HG02852 (cell line): ENCODE results near the gene GPR84.
A peak's percentile ranks its signal among the peaks of the same experiment; 100 is the strongest.
"Not testable (repeated sequence)": the region's sequence is repeated elsewhere in the genome, so short reads cannot be mapped to it uniquely, and the experiment has no call there.

Experiments used
- ATAC-seq: cut with Tn5 transposase; IDR thresholded peaks from one replicate; pipeline ENCODE4 v1.9.1; 2021; ENCODE audit warnings: mild to moderate bottlenecking, moderate library complexity; ENCODE audit not compliant: unreplicated experiment

Gene GPR84

DNA sequence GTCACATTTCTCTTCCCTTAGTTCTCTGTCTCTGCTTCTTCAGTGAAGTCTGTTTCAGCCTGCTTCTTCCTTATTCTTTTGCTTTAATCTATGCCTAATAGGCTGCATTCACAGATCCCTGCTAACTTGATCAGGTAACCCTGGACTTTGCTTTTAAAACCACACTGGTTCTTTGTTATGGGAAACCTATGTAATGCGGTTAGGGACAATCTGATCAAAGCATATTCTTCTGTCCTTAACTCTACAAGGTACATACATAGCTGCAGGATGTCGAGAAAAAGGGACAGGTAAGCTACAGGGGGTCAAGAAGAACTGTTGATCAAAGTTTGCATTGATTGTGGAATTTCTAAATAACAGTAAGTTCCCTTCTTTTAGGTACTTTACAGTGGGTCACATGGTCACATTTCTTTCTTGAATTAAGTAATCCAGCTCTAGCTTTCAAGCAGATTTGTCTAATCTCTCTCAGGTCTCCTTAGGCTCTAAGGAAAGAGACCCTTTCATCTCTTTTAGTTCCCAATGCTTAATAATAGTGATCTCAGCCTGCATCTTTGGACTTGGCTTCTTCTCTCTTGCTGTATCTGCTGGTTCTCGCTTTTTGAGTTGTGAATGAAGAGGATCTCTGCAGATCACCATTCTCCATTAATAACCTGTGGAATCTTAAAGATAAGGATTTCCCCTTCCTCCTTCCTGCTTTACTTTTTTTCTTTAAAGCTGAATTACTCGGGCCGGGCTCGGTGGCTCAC, 35.5 kb downstream of the GPR84 start:
- ATAC-seq: no peak

DNA sequence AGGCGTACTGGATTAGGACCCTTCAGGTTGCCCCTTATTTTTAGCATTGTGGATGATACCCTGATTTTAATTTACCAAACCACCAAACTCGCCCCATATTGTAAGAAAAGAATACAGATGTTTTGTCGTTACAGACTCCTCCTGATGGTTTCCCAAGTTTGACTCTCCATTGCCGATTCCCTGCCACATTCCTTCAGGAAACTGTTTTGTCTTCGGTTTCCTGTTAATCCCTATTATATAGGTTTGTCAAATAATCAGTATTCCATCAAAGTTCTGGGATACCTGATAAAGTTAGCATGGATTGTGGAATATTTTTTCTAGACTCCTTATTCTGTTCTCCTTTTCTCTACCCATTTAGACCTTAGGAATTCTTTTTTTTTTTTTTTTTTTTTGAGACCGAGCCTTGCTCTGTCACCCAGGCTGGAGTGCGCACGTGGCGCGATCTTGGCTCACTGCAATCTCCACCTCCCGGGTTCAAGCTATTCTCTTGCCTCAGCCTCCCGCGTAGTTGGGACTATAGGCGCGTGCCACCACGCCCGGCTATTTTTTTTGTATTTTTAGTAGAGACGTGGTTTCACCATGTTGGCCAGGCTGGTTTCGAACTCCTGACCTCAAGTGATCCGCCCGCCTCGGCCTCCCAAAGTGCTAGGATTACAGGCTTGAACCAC, 38.7 kb downstream of the GPR84 start:
- ATAC-seq: not testable (repeated sequence)

DNA sequence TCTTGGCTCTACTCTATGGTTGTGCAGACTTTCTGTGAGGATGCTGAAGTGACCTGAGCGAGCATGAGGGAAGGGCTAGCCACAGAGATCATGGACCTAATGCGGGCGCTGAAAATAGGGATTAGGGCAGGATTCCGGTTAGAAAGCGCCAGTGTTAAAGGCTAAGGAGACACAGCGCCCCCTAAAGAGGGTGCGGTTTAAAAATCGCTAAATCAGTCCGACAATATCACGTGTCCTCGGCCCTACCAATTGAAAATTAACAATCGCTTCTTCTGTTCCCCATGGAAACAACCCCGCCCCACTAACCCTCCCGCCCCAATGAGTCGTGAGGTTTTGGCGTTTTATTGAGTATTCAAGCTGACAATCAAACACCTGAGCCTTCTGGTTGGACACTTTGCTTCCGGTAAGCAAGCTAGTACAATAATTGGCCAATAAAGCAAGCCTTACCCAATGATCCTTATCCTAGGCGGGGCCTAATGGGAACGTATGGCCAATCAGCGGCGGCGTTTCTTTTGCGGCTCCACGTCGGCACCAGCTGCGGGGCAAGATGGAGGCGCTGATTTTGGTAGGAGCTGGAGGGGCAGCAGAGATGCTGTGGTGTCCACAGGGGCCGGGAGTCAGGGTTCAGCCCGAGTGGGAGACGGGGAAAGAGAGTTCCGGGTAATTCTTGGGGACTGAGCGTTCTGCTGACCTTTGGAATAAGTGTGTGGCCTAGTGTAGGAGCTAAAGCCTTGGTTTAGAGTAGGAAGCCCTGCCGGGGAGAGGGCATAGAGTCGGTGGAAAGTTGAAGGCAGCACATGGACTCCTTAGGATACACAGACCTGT, 39.5 kb downstream of the GPR84 start, which contains the start of gene COPZ1:
COPZ1 (plus strand) TSS at position 515 of the 825 bp plus-strand sequence; CDS start at position 548, 33 bp downstream.
- peak; percentile 97 for ATAC-seq

- no peak for ATAC-seq
Observed at GRCh38 chr12:54321363-54321762, 42.9 kb downstream of the GPR84 start.
